ENCODE data around the gene SLC25A45.

SLC25A45 gene

DNA sequence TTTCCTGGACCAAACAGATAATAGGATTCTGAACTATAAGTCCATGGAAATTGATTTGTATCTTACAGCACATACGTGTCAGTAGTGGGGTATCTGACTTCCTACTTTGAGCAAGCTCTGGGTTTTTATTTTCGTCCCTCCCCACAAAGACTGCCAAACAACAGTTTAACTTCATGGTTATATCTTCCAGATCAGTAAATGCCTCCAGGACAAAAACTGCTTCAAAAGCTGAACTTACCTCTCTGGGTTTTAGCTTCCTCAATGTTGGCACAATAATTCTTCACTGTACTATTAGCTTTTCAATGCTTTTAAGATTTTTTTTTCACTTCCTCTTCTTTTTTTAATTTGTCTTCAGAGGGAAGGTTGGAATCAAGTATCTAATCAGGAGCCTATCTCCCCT is 53.0 kb downstream of the SLC25A45 start:
- peak; percentile 37 for ATAC-seq (ENCODE audit: low read depth)
- Mint-ChIP-seq H3K27me3 (peaks cover 2% of the 10 kb centered on the region), H3K4me3 (peak overlapping the region; percentile 65), H3K27ac (peak overlapping the region; percentile 64), H3K4me1 (peaks cover 9% of the 10 kb centered on the region), H3K9me3 (no peaks in the 10 kb centered on the region), H3K36me3 (peaks cover 2% of the 10 kb centered on the region)
- no peak for DNase-seq (ENCODE audit: low spot score in 2 of 2)

DNA sequence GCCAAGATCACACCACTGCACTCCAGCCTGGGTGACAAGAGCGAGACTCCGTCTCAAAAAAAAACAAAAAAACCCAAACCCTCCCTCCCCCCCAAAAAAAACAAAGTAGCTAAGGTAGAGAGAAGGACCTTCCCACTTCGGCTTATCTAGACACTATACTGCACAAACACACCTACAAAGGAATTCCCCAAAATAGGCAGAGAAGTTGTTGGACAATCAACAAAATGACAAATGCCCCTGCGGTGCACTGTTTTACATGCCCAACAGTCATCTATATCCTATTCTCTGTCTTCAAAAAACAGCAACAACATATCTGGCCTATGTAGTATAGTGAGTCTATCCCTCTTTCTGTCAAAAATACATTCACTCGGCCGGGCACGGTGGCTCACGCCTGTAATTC is 55.4 kb downstream of the SLC25A45 start:
- no peak overlapping the region for H3K4me3 Mint-ChIP-seq
- H3K4me1 Mint-ChIP-seq, result peaks cover 5% of the 10 kb centered on the region
- ATAC-seq (ENCODE audit: low read depth), result no peak
- no peaks in the 10 kb centered on the region for H3K36me3 Mint-ChIP-seq
- DNase-seq (ENCODE audit: low spot score in 2 of 2), result no peak
- H3K27ac Mint-ChIP-seq, result no peak overlapping the region
- H3K9me3 Mint-ChIP-seq, result no peaks in the 10 kb centered on the region
- peaks cover 8% of the 10 kb centered on the region for H3K27me3 Mint-ChIP-seq

DNA sequence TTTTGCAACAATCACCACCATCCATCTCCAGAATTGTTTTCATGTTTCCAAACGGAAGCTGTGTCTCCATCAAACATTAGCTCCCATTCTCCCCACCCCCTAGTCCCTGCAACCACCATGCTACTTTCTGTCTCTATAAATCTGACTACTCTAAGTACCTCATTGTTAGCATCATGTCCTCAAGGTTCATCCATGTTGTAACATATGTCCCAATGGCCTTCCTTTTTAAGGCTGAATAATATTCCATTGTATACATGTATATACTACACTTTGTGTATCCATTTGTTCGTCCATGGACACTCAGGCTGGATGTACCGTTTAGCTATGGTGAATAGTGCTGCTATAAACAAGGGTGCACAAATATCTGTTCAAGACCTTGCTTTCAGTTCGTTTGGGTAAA is 57.0 kb downstream of the SLC25A45 start:
- Mint-ChIP-seq H3K9me3 (no peaks in the 10 kb centered on the region), H3K4me1 (peaks cover 5% of the 10 kb centered on the region)
- ATAC-seq (ENCODE audit: low read depth), result no peak

More for the DNA sequence above, 57.0 kb downstream of the SLC25A45 start:
- no peak overlapping the region for H3K4me3 Mint-ChIP-seq
- no peak for DNase-seq (ENCODE audit: low spot score in 2 of 2)
- H3K27me3 Mint-ChIP-seq, result peaks cover 8% of the 10 kb centered on the region
- H3K36me3 Mint-ChIP-seq, result no peaks in the 10 kb centered on the region
- no peak overlapping the region for H3K27ac Mint-ChIP-seq
